Placental pericyte (primary cell): ENCODE measurements around the gene MORC1. TPM values are rescaled to one million over a fixed set of nuclear protein-coding genes. Genes with fewer than 3 reads are reported as not detected.

Experiments used
- small RNA-seq: library from RNA; depleted of rRNA; stranded (forward); fragments of <200 nt; gene quantifications from one replicate; pipeline ENCODE3, GENCODE V24; 2012; ENCODE audit warnings: low replicate concordance
- total RNA-seq: library from RNA; depleted of rRNA; stranded (reverse); fragments of >200 nt; gene quantifications from 2 replicates; pipeline ENCODE4 v1.2.3, GENCODE V29; 2012

The MORC1 gene, protein sequence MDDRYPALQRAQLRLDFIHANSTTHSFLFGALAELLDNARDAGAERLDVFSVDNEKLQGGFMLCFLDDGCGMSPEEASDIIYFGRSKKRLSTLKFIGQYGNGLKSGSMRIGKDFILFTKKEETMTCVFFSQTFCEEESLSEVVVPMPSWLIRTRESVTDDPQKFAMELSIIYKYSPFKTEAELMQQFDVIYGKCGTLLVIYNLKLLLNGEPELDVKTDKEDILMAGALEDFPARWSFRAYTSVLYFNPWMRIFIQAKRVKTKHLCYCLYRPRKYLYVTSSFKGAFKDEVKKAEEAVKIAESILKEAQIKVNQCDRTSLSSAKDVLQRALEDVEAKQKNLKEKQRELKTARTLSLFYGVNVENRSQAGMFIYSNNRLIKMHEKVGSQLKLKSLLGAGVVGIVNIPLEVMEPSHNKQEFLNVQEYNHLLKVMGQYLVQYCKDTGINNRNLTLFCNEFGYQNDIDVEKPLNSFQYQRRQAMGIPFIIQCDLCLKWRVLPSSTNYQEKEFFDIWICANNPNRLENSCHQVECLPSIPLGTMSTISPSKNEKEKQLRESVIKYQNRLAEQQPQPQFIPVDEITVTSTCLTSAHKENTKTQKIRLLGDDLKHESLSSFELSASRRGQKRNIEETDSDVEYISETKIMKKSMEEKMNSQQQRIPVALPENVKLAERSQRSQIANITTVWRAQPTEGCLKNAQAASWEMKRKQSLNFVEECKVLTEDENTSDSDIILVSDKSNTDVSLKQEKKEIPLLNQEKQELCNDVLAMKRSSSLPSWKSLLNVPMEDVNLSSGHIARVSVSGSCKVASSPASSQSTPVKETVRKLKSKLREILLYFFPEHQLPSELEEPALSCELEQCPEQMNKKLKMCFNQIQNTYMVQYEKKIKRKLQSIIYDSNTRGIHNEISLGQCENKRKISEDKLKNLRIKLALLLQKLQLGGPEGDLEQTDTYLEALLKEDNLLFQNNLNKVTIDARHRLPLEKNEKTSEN
- not detected in 2 replicates for total RNA-seq

DNA sequence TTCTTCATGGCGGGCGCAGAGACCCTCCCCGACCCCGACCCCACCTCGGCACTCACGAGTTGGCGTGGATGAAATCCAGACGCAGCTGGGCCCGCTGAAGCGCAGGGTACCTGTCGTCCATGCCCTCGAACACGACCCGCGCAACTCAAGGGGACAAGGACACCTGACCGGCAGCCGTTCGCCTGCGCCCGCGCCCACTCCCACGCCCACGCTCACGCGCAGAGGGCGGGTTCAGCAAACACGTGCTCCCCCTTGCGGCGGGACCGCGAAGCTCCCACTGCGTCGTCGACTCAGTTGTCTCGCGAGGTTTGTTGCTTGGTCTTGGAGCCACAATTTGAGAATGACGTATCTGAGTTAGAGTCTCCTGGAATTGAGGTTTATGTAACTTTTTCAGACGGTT is at the start of gene MORC1:
Gene MORC1, minus strand, starts transcription at position 196 of the 400 bp plus-strand sequence. Its CDS starts 75 bp downstream, at position 121.

DNA sequence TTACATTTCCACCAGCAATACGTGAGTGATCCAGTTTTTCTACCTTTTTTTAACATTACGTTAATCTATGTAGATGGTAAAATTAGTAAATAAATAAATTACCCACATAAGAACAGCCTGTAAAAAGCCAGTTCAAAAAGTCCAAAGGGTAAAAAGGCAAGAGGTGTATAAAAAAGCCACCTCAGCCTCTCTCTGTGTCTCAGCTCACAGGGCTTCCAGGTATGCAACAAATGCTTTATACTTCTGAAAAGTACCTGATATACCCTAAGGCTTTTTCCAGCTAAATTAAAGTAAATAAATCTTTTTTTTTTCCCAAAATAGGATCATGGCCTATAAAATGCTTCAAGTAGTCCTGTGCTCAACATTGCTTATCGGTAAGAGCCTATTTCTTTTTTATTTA is 18.6 kb upstream of the MORC1 start, which contains the start of gene C3orf85:
Gene C3orf85, plus strand, starts transcription at position 197 of the 400 bp plus-strand sequence. Its CDS starts 129 bp downstream, at position 326.

DNA sequence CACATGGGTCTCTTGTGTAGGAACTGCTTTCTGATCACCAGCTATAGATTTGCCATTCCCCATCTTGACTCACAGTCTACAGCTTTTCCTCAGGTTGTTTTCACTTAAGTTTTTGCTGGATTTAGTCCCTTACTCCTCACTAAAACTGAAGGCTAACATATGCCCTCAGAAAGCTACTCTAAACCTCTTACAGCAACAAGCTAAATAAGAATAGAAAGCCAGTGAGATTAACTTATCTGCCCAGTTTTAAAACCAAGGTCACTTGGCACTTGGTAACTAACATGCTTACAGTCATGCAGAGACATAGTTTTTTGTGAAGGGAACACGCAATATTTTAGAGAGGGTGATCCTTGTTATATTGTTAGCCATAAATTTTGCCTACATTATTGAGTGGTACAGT is 164.2 kb downstream of the MORC1 start, which contains the start of gene GUCA1C:
Gene GUCA1C, minus strand, starts transcription at position 180 of the 400 bp plus-strand sequence. Its CDS starts 117 bp downstream, at position 63.

Small RNAs within 50 kb of the gene (small RNA-seq; reads per million reads assigned to genes)
- not detected for gene RF00012

Other genes with a start within 250 kb of the MORC1 start
- gene GUCA1C, start 164.3 kb downstream of the MORC1 start, total RNA-seq = not detected in 2 replicates
- not detected in 2 replicates for gene C3orf85, start 18.6 kb upstream of the MORC1 start, total RNA-seq
- gene DPPA2, start 198.4 kb upstream of the MORC1 start, total RNA-seq = not detected in 2 replicates
- not detected in 2 replicates for gene DPPA4, start 219.4 kb upstream of the MORC1 start, total RNA-seq